ENCODE data around the gene VEZT. TPM values are rescaled to one million over a fixed set of nuclear protein-coding genes. Genes with fewer than 3 reads are reported as not detected.

VEZT gene
- total RNA-seq, 2 experiments from 2014 or later, result 57.7 to 77.1 TPM

- no peaks in the 10 kb centered on the region for H3K79me2 ChIP-seq (ENCODE audit: insufficient read depth, low read depth, low read length)
- POLR2A ChIA-PET, result interaction anchor here (0.6 to 5.9 kb wide), 10 partner anchors 10 to 1222 kb away, joined by 3 to 51 read pairs (median 4); partner anchors contain the start of gene METAP2
- intact Hi-C loops (cut with micrococcal nuclease; ENCODE audit: unreplicated experiment), result loop anchor here (2.0 kb wide), 2 partner anchors 97 to 133 kb away; partner anchors contain the start of gene METAP2
Measured at GRCh38 chr12:95342008-95342407, 124.4 kb downstream of the VEZT start.

GRCh38 chr12:95343461-95344230, 126.0 kb downstream of the VEZT start:
- DNase-seq (ENCODE audit: low spot score), result peak; percentile 85

More at GRCh38 chr12:95342008-95342407, 124.4 kb downstream of the VEZT start:
- BruUV-seq (replicated peaks), result no TSS peak
- Histone ChIP-seq H2AFZ (ENCODE audit: low read length) (peak overlapping the region; percentile 80; the same call in 1 of the 2 replicates), H3K27ac (ENCODE audit: low read depth, low read length, poor library complexity, severe bottlenecking) (peak overlapping the region; percentile 94), H4K20me1 (ENCODE audit: insufficient read depth, low read length) (no peaks in the 10 kb centered on the region), H3K9me3 (ENCODE audit: low read length) (no peaks in the 10 kb centered on the region), H3K4me3 (ENCODE audit: low read depth, low read length, poor library complexity, severe bottlenecking) (no peak overlapping the region), H3K36me3 (ENCODE audit: insufficient read depth, low read length) (no peaks in the 10 kb centered on the region), H3K4me2 (ENCODE audit: low read length) (0 out of 2 replicates have a peak overlapping the region, but pooled peaks have one; percentile 25), H3K4me1 (ENCODE audit: insufficient read depth, low read length, poor library complexity, severe bottlenecking) (peaks cover 95% of the 10 kb centered on the region), H3K9me2 (ENCODE audit: insufficient read depth, low read length) (no peaks in the 10 kb centered on the region)
- no peak for TF ChIP-seq EZH2phosphoT487 (IDR thresholded peaks at IDR 0.05; ENCODE audit: borderline replicate concordance, low read depth, low read length)
- no peak for TF ChIP-seq CTCF (conservative IDR thresholded peaks at IDR 0.05; ENCODE audit: low read length)
- no peak for DNase-seq (ENCODE audit: low spot score)
- CTCF ChIA-PET (ENCODE audit: unreplicated experiment), result interaction anchor here (1.1 to 1.5 kb wide), 2 partner anchors 18 to 192 kb away, joined by 3 to 9 read pairs; no protein-coding TSS in a partner anchor

More at GRCh38 chr12:95343461-95344230, 126.0 kb downstream of the VEZT start:
- H3K9me3 ChIP-seq (ENCODE audit: low read length), result no peaks in the 10 kb centered on the region
- H3K79me2 ChIP-seq (ENCODE audit: insufficient read depth, low read depth, low read length), result no peaks in the 10 kb centered on the region
- intact Hi-C loops (cut with micrococcal nuclease; ENCODE audit: unreplicated experiment), result loop anchor here (2.0 kb wide), 2 partner anchors 95 to 131 kb away; partner anchors contain the start of gene METAP2
- H3K9me2 ChIP-seq (ENCODE audit: insufficient read depth, low read length), result no peaks in the 10 kb centered on the region
- H4K20me1 ChIP-seq (ENCODE audit: insufficient read depth, low read length), result no peaks in the 10 kb centered on the region
- H3K4me2 ChIP-seq (ENCODE audit: low read length), result peak overlapping the region; percentile 63
- H3K4me3 ChIP-seq (ENCODE audit: low read depth, low read length, poor library complexity, severe bottlenecking), result peak overlapping the region; percentile 29
- TF ChIP-seq EZH2phosphoT487 (IDR thresholded peaks at IDR 0.05; ENCODE audit: borderline replicate concordance, low read depth, low read length), result no peak
- peak; percentile 4; the same call in 1 of the 2 replicates for TF ChIP-seq CTCF (conservative IDR thresholded peaks at IDR 0.05; ENCODE audit: low read length)
- H2AFZ ChIP-seq (ENCODE audit: low read length), result peak overlapping the region; percentile 91
- peaks cover 92% of the 10 kb centered on the region for H3K4me1 ChIP-seq (ENCODE audit: insufficient read depth, low read length, poor library complexity, severe bottlenecking)
- no peaks in the 10 kb centered on the region for H3K36me3 ChIP-seq (ENCODE audit: insufficient read depth, low read length)
- POLR2A ChIA-PET, result interaction anchor here (0.8 to 5.9 kb wide), 16 partner anchors 9 to 350 kb away, joined by 3 to 51 read pairs (median 4); partner anchors contain the start of gene METAP2
- CTCF ChIA-PET (ENCODE audit: unreplicated experiment), result interaction anchor here (0.8 to 1.5 kb wide), 3 partner anchors 9 to 191 kb away, joined by 3 to 9 read pairs (median 4); no protein-coding TSS in a partner anchor
- BruUV-seq (replicated peaks), result TSS peak; percentile 83
- H3K27ac ChIP-seq (ENCODE audit: low read depth, low read length, poor library complexity, severe bottlenecking), result peak overlapping the region; percentile 94

Measured in OCI-LY7 (cell line).